GM21515 (cell line): ENCODE results near the gene HSH2D.
"Not testable (repeated sequence)": the region's sequence is repeated elsewhere in the genome, so short reads cannot be mapped to it uniquely, and the experiment has no call there.

ENCODE experiments used
- ATAC-seq: cut with Tn5 transposase; IDR thresholded peaks from one replicate; pipeline ENCODE4 v1.9.1; 2021; ENCODE audit not compliant: unreplicated experiment

The HSH2D gene, protein sequence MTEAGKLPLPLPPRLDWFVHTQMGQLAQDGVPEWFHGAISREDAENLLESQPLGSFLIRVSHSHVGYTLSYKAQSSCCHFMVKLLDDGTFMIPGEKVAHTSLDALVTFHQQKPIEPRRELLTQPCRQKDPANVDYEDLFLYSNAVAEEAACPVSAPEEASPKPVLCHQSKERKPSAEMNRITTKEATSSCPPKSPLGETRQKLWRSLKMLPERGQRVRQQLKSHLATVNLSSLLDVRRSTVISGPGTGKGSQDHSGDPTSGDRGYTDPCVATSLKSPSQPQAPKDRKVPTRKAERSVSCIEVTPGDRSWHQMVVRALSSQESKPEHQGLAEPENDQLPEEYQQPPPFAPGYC

DNA sequence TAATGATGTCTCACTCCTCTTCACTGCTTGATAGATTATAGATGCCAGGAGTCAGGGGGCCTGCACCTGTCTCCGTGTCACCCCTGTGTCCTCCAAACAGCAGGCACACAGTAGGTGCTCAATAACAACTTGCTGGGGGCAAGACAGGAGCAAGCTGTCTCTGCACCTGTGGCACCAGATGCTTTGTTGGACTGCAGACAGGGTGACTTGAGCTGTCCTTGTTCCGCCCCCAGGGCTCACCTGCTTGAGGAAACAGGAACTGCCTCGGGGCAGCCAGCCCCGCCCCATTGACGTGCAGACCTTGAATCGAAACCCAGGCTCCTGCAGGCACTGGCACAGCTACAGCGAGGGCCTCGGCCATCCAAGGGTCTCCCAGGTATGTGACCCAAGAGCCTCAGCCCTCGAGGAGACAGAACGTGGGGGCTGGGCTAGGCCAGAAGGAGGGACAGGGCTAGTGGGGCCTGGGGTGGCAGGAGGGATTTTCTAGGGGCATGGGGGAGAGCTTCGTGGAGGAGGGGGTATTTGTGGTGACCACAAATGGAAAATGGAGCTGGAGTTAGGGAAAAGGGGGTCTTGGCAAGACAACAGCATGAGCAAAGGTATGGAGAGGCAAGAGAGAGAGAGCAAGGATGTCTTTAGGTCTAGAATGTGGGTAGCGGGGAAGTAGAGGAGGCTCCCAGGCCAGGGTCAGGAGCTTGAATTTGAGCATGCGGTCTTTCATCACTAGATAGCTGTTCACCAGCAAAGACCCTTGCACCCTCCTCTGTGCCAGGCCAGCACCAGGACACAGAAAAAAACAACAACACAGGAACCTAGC lies at the start of gene HSH2D:
Gene HSH2D (plus strand): TSS at position 287 of the 817 bp plus-strand sequence. CDS start 5,066 bp downstream, outside the sequence.
- ATAC-seq, result peak; percentile 47

- no peak for ATAC-seq
Observed at GRCh38 chr19:16094360-16095070, 49.0 kb upstream of the HSH2D start.

- no peak for ATAC-seq
Observed at GRCh38 chr19:16095071-16095571, 48.4 kb upstream of the HSH2D start.

DNA sequence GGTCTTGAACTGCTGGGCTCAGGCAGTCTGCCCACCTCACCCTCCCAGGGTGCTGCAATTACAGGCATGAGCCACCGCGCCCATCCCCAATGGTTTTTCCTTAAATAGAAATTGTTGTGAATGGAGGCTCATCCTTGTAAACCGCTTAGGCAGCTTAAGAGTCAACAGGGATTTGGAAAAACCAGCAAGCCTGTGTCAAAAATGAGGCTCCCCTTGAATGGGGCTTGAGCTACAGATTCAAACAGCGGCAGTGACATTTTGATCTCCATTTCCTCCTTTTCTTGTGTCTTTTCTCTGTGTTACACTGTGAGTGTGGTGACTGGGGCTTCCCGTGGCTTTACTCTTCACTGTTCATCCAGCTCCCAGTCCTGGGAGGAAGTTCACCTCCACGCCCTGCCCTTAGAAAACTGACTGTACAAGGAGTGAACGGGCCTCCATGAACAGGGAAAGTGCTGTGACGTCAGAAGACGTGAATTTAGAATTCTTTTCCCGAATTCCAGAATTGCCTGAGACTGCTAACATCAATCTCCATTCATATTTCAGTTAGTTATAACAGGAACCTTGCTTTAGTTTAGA lies 47.1 kb upstream of the HSH2D start:
- ATAC-seq, result no peak

DNA sequence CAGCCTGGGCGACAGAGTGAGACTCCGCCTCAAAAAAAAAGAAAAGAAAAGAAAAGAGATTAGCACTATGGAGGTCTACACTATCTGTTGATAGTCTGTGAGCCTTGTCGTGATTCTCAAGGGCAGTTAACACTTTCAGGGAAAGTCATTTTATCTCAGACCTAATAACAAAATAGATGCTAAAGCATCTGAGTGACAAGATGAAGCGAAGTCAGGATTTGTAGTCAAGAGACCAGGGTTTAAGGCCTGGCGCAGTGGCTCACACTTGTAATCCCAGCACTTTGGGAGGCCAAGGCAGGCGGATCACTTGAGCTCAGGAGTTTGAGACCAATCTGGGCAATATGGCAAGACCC lies 45.1 kb upstream of the HSH2D start:
- ATAC-seq, result no peak

DNA sequence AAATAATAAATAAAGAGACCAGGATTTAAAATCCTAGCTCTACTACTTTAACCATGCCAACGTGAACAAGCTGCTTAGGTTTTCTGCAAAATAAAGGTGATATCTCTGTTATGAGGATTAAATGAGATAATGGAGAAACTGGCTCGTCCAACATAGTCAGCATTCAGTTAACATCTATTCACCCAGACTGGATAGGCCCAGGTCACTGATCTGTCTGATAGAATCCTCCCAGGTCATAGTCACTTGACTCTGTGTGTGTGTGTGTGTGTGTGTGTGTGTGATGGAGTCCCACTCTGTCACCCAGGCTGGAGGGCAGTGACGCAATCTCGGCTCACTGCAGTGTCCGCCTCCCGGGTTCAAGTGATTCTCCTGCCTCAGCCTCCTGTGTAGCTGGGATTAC lies 44.7 kb upstream of the HSH2D start:
- ATAC-seq, result no peak

DNA sequence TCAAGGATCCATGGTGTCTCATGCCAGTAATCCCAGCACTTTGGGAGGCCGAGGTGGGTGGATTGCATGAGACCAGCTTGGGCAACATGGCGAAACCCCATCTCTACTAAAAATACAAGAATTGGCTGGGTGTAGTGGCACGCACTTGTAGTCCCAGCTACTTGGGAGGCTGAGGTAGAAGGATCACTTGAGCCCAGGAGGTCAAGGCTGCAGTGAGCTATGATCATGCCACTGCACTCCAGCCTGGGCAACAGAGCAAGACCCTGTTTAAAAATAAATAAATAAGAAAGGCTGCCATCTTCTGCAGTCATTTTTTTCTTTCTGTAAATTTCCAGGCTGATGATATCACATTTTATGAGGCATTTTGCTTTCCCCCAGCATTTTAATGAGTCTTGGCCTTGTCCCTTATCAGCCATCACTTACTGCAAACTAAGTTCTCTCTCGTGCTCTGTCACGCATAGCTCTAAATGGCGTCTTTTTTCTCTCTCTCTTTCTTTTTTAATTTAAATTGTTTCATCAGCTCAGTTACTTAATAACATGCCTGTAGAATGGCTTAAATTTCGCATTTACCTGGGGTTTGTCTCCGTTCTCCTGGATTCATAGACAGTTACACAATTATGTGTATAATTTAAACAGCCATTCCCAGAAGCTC lies 44.0 kb upstream of the HSH2D start:
- ATAC-seq, result not testable (repeated sequence)

GRCh38 chr19:16100524-16100923 lies 43.0 kb upstream of the HSH2D start:
- no peak for ATAC-seq

DNA sequence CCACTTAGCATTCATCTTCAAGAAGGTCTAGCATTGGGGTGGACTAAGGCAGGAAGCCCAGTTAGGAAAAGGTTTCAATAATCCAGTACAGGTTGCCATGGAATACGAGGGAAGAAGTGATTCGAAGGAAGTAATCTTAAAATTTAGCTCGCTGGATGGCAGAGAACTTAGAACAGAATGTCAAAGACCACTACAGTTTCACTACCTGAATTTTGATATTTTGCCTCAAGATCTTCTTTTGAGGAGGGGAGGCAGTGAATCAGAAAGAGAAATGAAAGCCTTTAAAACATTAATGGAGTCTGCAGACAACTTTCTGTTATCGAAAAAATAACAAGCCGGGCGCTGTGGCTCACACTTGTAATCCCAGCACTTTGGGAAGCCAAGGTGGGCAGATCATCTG lies 38.8 kb upstream of the HSH2D start:
- no peak for ATAC-seq

GRCh38 chr19:16106121-16106520 lies 37.4 kb upstream of the HSH2D start:
- no peak for ATAC-seq

DNA sequence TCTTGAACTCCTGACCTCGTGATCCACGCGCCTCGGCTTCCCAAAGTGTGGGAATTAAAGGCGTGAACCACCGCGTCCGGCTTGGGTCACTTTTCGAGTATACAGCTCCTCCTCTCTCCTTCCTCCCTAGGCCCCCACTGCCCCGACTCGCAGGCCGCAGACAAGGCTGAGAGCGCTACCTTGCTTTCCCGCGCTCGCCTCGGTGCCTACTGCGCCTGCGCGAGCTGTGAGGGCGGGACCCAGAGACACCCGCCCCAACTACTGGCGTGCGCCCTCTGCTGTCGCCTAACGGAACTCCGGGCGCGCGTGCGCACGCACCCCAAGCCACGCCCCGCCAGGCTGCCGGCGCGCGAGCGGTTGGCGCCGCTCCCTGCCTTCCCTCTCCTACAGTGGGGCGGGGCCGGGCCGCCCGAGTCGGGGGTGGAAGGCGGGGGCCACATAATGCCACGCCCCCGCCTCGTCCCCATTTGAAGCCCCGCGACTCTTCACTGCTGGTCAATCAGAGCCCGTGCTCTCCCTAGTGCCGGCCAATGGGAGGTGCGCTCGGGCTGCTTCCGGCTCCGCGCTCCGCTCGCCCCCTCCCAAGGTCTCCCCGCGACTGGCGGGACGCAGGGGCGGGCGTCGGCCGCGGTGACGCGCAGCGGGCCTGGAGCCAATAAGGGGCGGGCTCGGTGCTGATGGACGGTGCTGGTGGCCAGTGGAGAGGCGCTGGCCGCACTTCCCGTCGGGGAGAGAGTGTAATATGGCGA lies 32.2 kb upstream of the HSH2D start, which contains the start of gene RAB8A:
Gene RAB8A (plus strand): TSS at position 730 of the 749 bp plus-strand sequence. CDS start 13 bp downstream, at position 743.
- ATAC-seq, result peak; percentile 81

DNA sequence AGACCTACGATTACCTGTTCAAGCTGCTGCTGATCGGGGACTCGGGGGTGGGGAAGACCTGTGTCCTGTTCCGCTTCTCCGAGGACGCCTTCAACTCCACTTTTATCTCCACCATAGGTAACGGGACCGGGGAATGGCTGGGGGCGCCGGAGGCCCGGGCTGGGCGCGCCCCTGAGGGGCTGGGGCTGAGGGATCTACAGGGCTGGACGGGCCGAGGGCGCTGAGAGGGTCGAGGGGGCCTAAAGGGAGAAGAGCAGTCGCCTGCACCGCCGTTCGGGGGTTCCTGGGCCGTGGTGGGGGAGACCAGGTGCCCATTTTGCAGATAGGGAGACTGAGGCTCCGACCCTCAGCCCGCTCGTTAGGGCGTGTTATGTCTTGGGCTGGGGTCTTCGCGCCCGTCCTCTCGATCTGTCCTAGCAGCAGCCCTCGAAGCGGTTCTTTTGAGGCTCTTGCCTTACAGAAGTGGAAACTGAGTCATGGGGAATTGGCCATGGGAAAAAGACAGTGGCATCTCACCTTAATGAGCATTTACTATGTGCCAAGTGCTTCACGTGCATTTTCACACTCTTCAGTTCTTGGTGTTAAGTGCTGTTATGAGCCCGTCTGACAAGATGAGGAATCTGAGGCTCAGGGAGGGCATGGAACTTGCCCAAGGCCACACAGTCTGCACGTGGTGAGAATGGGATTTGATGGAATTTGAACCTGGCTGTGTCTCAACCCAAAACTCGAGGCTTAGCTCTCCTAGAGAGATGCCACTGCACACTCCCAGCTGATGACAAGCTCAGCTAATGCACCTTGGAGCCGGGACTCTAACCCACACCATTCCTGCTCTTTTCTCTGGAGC lies 31.4 kb upstream of the HSH2D start:
- no peak for ATAC-seq

- no peak for ATAC-seq
Observed at GRCh38 chr19:16112778-16113177, 30.7 kb upstream of the HSH2D start.

- no peak for ATAC-seq
Observed at GRCh38 chr19:16113727-16114126, 29.8 kb upstream of the HSH2D start.

DNA sequence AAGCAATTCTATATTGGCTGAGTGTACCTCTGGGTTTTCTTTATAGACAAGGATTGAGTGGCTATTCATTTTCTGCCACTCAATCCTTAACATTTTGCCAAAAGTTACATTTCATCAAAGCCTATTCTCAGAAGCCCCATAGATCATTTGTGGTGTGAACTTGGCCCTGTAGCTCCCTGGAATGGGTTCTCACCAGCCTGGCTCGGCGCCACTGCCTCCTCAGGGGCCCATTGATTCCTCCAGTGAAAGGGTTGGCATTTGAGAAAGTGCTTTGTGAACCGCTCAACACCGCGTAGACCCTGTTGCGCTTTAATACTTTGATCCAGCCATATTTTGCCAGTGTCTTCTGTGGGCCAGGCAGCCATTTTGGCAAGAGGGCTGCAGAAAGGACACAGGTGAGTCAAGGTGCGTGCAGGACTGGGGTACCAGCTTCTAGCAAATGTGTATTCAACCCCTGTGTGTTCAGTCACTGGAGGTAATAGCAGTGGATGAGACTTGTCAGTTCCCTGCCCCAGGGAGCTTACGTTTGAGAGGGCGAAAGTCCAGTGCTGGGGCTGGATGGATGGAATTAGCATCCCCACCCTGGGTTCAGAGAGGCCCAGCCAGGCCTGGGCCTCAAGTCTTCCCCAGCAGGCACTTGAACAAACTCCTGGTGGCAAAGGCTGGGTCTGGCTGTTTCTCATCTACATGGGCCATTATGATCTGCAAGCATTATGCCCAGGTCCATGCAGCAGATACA lies 28.0 kb upstream of the HSH2D start:
- ATAC-seq, result no peak

DNA sequence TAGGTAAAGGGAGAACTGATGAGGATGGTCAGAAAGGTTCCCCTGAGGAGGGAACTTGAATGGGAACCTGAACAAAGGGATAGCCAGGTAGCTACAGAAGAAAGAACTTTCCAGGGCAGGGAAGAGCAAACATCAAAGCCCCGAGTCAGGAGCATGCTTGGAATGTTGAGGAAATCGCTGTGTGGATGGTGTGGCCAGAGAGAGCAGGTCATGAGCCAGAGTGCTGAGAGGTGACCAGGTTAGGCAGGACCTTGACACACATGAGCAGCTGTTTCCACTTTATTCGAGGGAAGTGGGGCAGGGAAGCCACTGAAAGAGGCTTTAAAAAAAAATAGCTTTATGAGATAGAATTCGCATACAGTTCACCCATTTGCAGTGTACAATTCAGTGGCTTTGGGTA lies 27.4 kb upstream of the HSH2D start:
- ATAC-seq, result no peak

GRCh38 chr19:16117594-16118033 lies 25.9 kb upstream of the HSH2D start:
- ATAC-seq, result no peak

- ATAC-seq, result peak; percentile 61
Observed at GRCh38 chr19:16118489-16119033, 24.9 kb upstream of the HSH2D start.
